NCI-H2081 (cell line): ENCODE data around the gene AKR1A1.
"Not testable (repeated sequence)": the region's sequence is repeated elsewhere in the genome, so short reads cannot be mapped to it uniquely, and the experiment has no call there.

Experiments
- DNase-seq, 2 experiments: peaks; one replicate each; lab custom pipeline; 2025; lab: John Stamatoyannopoulos, UW

AKR1A1 gene

DNA sequence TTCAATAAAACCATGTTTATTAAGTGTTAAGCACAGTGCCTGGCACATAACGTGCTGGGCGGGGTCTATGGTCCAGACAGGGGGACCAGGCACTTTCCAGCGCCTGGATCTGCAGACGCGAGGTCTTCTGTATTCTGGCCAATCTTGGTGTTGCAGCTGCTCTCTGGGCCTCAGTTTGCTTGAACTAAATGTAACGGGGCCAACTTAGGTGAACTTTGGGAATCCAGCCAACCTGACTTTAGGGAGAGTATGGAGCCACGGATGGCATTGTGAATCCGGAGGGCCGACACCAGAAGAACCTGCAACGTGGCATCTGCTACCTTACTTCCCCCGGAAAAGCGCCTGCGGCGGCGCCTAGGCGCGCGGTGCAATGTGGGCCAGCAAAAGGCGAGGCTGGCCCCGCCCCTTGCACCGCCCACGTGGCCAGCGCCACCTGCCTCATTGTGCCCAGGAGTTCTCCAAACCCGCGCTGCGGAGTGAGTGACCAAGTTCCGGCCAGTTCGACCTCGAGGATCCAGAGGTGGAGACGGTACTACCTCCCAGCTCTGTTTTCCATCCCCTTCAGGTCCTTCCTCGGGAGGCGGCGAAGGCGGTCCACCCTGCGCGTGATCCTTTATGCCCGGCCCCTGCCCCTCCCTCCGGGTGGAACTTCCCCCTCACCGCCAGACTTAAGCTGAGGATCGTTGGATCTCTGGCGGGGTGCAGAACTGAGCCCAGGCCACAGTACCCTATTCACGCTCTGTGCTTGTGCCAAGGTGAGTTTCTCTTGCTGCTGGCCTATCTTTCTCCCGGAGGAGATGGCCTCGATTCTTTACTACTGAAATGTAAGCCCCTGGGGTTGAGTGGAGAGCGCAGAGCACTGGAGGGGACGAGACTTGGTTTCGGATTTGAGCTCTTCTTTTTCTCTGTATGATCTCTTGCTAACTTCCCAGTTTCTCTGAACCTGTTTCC, at the start of gene AKR1A1:
AKR1A1 (plus strand) TSS at position 426 of the 951 bp plus-strand sequence. CDS start 10,969 bp downstream, outside the sequence.
- peak; percentile 97 to 98 for DNase-seq

DNA sequence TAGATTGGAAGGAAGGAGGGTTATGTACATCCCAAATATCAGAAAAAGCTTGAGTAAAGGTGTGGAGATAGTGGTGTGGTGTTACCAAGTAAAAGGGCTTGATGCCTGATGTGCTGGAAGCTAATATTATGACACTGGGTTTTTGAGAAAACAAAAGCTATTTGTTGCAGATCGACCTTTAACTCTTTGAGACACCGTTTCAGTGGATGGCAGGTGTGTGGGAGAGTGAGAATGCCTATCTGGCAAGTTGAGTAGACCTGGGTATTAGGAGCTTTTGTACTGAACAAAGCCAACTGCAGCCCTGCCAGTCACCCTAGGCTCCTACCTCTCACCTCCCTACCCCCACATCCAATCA, 49.1 kb upstream of the AKR1A1 start:
- DNase-seq: no peak

DNA sequence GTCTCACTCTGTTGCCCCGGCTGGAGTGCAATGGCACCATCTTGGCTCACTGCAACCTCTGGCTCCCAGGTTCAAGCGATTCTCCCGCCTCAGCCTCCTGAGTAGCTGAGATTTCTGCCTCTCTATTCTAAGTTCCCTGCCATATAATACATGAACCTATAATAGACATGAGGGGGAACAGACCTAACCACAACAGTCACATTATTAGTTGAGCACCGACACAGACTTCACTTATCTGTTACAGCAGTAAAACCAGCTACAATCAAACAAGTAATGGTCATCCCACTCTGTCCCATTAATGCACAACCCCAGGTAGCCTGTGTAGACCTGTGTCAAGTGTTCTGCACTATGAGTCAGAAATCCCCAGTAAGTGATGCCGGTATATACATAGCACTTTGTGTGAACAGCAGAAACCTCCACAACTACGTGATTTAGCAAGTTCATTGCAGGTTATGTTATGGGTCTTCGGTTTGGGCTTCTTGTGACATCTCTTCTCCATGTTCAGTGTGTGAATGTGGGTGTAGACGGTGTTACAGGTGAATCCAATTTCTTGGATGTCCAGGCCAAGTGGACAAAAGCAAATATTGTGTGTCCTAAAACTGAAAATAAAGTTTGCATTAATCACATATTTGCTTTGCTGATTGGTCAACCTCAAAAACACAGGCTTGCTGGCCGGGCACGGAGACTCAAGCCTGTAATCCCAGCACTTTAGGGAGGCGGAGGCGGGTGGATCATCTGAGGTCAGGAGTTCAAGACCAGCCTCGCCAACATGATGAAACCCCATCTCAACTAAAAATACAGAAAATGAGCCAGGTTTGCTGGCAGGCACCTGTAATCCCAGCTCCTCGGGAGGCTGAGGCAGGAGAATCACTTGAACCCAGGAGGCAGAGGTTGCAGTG, 46.9 kb upstream of the AKR1A1 start:
- DNase-seq: no peak

DNA sequence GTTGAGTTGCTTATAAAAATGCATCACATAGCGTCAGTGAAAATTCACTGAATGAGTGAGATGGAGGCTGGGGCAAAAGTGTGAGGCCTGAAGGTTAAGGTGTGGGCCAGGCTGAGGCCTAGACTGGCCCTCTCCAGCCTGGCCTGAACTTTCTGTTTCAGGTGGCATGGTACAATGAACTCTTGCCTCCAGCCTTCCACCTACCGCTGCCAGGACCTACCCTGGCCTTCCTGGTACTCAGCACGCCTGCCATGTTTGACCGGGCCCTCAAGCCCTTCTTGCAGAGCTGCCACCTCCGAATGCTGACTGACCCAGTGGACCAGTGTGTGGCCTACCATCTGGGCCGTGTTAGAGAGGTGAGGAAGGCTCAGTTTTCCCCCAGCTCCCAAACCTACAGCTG, 43.4 kb upstream of the AKR1A1 start:
- no peak for DNase-seq

DNA sequence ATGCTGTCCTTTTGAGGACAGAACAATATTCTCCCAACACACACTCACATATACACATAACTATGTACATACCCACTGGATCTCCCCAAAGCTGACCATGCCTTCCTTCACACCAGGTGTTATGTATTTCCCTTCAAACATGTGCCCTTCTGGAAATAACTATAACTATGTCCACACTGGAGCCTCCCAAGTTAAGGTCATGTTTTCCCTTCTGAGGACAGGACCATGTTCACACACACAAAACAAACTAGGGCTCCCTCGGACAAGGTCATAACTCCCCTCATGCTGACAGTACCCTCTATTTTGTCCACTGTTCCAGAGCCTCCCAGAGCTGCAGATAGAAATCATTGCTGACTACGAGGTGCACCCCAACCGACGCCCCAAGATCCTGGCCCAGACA, 42.7 kb upstream of the AKR1A1 start:
- no peak for DNase-seq

DNA sequence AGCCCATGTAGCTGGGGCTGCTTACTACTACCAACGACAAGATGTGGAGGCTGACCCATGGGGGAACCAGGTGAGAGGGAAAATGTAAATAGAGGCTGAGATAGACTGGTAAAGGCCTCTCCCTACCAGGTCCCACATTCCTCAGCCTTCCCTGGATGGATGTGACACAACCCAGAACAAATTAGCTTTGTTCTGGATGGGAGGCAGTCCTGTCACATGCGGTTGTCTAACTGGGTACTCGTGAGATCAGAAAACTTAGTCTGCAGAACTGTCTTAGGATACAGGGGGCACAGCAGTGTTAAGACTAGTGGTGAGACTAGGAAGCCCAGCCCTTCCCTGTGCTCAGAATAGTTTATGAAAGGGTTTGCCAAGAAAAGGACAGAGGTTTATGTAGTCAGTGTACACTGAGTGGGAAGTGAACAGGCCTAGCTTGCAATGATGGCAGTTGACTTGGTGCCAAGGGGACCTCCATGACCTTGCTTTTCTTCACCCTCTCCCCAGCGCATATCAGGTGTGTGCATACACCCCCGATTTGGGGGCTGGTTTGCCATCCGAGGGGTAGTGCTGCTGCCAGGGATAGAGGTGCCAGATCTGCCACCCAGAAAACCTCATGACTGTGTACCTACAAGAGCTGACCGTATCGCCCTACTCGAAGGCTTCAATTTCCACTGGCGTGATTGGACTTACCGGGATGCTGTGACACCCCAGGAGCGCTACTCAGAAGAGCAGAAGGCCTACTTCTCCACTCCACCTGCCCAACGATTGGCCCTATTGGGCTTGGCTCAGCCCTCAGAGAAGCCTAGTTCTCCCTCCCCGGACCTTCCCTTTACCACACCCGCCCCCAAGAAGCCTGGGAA, 42.1 kb upstream of the AKR1A1 start:
- no peak for DNase-seq

DNA sequence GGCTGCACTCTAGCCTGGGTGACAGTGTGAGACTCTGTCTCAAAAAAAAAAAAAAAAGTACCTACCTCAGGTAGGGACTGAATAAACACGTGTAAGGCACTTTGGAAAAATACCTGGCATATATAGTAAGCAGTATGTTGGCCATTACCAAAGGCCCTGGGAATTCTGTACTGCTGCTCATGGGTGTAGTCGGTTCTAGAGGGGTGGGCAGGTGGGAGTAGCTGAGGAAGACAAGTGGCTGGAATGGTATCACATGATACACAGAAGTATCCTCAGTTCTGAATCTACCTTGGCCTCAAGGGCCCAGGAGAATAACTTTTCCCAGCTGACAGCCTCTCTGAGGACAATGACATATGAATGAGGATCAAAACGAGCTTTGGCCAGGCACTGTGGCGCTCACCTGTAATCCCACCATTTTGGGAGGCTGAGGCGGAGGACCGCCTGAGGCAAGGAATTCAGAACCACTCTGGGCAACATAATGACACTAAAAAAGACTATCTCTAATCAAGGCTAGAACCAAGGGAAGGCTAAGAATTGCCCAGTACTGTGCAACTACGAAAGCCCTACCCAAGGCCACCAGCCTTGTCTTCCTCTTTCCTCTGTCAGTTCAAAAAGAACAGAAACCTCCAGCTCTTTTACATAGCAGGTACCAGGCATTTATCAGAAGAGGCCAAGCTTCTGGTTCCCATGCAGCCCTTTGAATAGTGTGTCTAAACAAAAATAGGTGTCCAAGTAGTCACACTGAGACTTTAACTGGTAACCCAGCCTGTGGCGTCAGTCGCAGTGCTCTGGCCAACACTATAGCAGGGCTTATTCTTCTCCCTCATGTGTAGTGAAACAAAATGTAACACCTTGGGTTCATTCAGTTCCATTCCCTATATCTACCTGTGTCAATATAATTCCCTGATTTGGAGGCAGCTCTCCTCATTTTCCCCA, 40.3 kb upstream of the AKR1A1 start:
- no peak for DNase-seq

DNA sequence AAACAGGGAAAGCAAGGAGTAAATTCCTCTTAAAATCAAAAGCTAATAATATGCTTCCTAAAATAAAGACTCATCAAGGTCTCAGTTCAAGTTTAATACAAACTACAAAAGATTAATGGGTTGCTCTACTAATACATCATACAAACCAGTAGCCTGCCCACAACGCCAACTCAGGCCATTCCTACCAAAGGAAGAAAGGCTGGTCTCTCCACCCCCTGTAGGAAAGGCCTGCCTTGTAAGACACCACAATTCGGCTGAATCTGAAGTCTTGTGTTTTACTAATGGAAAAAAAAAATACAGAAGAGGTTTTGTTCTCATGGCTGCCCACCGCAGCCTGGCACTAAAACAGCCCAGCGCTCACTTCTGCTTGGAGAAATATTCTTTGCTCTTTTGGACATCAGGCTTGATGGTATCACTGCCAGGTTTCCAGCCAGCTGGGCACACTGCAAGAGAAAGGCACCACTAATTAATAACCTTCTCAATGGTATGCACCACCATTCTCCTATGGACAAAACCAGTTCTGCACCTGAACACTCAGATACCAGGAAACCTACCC, 39.6 kb upstream of the AKR1A1 start:
- DNase-seq: no peak

DNA sequence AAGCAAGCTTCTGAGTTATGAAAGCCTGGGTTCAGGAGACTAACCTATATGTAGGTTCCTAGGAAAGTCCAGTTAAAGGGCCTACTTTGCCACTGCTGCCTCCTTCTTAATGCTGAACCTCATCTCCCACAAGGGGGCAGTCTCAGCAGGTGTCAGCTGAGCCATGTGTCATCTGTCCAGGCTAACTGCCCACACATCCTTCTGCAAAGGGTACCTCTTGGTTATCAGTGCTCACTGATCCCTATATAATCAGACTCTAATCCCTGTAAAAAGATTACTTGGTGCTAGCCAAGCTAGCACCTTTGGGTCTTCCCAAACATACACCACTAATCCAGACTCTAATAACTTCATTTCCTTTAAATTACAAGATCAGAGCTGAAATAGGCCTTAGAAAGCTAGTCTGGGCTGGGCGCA, 38.0 kb upstream of the AKR1A1 start:
- DNase-seq: peak; percentile 57 to 69

DNA sequence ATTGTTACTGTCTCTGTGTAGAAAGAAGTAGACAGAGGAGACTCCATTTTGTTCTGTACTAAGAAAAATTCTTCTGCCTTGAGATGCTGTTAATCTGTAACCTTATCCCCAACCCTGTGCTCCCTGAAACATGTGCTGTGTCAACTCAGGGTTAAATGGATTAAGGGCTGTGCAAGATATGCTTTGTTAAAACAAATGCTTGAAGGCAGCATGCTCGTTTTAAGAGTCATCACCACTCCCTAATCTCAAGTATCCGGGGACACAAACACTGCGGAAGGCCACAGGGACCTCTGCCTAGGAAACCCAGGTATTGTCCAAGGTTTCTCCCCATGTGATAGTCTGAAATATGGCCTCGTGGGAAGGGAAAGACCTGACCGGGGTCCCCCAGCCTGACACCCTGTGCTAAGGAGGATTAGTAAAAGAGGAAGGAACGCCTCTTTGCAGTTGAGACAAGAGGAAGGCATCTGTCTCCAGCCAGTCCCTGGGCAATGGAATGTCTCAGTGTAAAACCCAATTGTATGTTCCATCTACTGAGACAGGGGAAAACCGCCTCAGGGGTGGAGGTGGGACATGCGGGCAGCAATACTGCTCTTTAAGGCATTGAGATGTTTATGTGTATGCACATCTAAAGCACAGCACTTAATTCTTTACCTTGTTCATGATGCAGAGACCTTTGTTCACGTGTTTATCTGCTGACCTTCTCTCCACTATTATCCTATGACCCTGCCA, 36.9 kb upstream of the AKR1A1 start:
- DNase-seq: not testable (repeated sequence)

DNA sequence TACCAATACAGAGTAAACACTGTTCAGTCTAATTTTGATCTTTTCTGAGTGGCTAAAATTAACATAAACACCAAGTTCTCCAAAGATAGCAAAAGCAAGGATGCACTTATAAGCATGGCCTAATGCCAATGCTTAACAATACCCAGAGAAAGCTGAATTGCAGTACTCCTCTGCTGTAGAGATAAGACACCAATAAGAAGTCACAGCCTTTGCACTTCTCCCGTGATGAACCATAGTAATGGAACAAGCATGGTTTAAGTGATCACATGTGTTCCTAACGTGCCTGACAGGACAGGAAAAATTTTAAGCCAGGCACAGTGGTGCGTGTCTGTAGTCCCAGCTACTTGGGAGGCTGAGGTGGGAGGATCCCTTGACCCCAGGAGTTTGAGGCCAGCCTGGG, 34.6 kb upstream of the AKR1A1 start:
- DNase-seq: no peak

DNA sequence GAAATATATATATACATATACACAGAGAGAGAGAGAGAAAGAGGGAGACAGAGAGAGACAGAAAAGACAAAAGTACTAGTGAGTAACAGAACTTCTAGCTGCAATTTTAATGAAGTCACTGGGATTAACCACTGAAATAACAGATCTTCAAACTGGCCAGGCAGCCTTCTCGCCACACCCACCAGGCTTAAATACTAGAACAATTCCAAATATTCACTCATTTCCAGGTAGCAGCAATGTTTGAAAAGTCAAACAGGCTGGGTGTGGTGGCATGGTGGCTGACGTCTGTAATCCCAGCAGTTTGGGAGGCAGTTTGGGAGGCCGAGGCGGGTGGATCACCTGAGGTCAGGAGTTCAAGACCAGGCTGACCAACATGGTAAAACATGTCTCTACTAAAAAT, 34.2 kb upstream of the AKR1A1 start:
- no peak for DNase-seq

DNA sequence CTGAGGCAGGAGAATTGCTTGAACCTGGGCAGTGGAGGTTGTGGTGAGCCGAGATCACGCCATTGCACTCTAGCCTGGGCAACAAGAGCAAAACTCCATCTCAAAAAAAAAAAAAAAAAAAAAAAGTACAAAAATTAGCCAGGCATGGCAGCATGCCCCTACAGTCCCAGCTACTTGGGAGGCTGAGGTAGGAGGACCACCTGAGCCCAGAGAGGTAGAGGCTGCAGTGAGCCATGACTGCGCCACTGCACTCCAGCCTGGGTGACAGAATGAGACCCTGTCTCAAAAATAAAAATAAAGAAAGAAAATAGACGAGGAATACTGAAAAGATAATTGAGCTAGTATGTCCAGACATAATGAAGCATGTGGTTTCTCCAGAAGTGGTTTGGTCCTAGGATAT, 32.3 kb upstream of the AKR1A1 start:
- DNase-seq: not testable (repeated sequence)

DNA sequence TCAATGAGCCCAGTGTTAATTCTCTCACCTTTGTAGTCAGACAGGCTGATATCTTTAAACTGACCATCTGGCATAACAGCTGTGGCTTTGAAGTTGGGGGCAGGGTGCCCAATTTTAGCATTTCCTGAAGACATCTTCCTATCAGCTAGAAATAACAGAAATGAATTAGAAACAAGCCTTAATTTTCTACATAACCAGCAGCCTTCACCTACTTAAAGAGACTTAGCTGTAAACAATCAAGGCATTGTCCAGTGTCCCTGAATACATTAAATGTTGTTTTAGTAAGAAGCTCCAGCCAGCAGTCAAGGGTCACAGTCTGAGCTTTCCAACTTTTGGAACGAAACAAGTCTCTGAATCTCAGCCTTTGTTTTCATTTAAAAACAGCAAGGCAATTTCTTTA, 31.7 kb upstream of the AKR1A1 start:
- DNase-seq: no peak

DNA sequence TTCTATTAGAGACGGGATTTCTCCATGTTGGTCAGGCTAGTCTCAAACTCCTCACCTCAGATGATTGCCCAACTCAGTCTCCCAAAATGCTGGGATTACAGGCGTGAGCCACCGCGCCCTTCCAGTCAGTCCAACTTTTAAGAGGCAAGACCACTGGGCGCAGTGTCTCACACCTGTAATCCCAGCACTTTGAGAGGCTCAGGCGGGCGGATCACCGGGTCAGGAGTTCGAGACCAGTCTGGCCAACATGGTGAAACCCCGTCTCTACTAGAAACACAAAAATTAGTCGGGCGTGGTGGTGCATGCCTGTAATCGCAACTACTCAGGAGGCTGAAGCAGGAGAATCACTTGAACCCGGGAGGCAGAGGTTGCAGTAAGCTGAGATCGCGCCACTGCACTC, 30.9 kb upstream of the AKR1A1 start:
- not testable (repeated sequence) for DNase-seq

DNA sequence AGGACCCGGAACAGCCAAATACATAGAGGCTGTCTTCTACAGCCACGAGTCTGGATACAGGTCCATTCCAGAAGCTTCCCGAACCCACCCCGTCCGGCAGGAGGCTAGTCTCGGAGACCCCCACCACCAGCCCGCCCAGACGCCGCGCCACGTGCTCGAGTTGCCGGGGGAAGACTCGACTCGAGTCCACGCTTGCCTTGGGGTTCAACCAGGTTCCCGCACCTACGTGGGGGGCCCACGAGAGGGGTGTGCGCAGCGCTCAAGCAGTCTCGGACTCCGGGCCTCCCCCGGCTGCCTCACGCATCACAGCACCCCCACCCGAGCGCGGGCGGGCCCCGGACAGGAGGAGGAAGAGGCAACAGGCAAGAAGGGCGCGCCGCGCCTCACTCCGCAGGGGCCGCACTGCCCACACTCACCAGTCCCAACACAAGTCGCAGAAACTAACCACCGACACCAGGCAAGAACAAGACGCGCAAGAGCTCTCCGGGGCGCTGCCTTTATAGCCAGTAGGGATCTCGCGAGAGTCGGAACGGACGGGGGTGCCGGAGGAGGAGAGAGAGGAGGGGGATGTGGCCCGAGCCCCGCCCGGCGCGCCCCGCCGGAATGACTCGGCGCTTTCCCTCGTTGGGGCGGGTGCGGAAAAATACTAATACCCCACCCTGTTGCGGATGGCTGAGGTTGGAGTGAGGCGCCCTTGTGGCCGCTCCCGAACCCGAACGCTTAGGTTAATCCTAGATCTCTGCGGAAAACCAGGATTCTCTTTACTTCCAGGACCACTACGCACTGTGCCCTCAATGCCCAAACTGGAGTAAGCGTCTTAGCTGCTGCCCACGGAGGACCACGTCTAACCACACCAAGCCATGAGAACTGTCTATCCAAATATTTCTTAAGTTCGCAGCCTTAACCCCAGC, 29.0 kb upstream of the AKR1A1 start, which contains the start of gene PRDX1:
PRDX1 (minus strand) TSS at position 472 of the 911 bp plus-strand sequence. CDS start 2,841 bp downstream, outside the sequence.
- peak; percentile 98 for DNase-seq

DNA sequence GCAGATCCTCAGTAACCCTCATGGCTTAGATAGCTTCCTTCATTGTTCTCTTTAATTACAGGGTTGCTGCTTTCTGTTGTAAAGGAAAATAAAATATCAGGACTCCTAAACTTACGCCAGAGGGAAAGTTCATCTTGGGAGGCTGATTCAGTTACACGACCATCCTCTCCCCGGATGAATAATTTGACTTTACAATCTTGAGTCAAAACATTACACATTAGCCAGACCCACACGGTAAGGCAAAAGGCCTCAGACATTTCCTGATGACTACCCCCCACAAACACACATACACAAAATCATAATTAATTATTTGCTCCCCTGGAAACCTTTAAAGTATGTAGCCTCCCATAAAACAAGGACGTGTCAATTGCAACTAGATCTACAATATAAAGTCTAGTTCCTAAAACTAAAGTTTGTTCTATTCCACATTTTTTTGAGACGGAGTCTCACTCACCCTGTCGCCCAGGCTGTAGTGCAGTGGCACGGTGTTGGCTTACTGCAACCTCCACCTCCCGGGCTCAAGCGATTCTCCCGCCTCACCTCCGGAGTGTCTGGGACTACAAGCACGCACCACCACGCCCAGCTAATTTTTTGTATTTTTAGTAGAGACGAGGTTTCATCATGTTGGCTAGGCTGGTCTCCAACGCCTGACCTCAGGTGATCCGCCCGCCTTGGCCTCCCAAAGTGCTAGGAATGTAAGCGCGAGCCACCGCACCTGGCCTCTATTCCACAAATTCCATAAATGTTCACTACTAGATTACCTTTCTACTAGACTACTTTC, 28.1 kb upstream of the AKR1A1 start:
- peak in 1 of 2 experiments; percentile 54 for DNase-seq

DNA sequence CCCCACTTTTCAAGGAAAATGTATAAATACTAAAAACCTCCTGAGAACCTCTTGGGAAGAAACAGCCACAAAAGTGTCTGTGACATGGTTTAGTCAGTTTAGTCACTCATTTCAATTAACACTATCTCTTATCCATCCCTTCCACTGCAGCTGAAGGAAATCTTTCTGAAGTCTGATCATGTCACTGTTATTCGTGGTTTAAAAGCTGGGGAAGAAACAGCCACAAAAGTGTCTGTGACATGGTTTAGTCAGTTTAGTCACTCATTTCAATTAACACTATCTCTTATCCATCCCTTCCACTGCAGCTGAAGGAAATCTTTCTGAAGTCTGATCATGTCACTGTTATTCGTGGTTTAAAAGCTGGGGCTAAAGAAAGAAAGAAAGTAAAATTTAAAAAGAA, 27.1 kb upstream of the AKR1A1 start:
- DNase-seq: not testable (repeated sequence)
